Endodermal cell (in vitro differentiated cells): ENCODE measurements around the gene CYSRT1. TPM values are rescaled to one million over a fixed set of nuclear protein-coding genes. Genes with fewer than 3 reads are reported as not detected.
"Not testable (repeated sequence)": the region's sequence is repeated elsewhere in the genome, so short reads cannot be mapped to it uniquely, and the experiment has no call there.

Source experiments
- DNase-seq: peaks from one replicate; pipeline ENCODE4 v3.0.0-alpha.2; 2017
- H3K27ac ChIP-seq: 2 replicates; pipeline ENCODE4 v1.5.1; 2013; ENCODE audit warnings: mild to moderate bottlenecking, low read depth, low read length, moderate library complexity
- H3K27me3 ChIP-seq: 2 replicates; pipeline ENCODE4 v1.6.1; 2013; ENCODE audit warnings: mild to moderate bottlenecking, low read length, moderate library complexity; ENCODE audit not compliant: insufficient read depth, control insufficient read depth, poor library complexity, severe bottlenecking
- H3K36me3 ChIP-seq: 2 replicates; pipeline ENCODE4 v1.7.0; 2013; ENCODE audit warnings: mild to moderate bottlenecking, low read length, moderate library complexity; ENCODE audit not compliant: control insufficient read depth, insufficient read depth
- H3K4me1 ChIP-seq: one replicate; pipeline ENCODE4 v1.7.0; 2013; ENCODE audit warnings: low read length; ENCODE audit not compliant: control insufficient read depth, insufficient read depth
- H3K4me3 ChIP-seq: 2 replicates; pipeline ENCODE4 v1.5.1; 2013; ENCODE audit warnings: mild to moderate bottlenecking, low read length, moderate library complexity
- H3K9ac ChIP-seq: 2 replicates; pipeline ENCODE4 v1.6.1; 2013; ENCODE audit warnings: mild to moderate bottlenecking, low read length, moderate library complexity; ENCODE audit not compliant: poor library complexity, severe bottlenecking; ENCODE audit errors: extremely low read depth
- H3K9me3 ChIP-seq: 2 replicates; pipeline ENCODE4 v1.6.1; 2013; ENCODE audit warnings: mild to moderate bottlenecking, low read length, moderate library complexity; ENCODE audit not compliant: control insufficient read depth
- H3K27ac Mint-ChIP-seq: 2 replicates; pipeline ENCODE4 v1.8.0; 2020; ENCODE audit warnings: mixed read lengths
- H3K27me3 Mint-ChIP-seq: 2 replicates; pipeline ENCODE4 v1.8.0; 2021; ENCODE audit warnings: mild to moderate bottlenecking, mixed read lengths; ENCODE audit not compliant: insufficient read depth
- H3K36me3 Mint-ChIP-seq: 2 replicates; pipeline ENCODE4 v1.8.0; 2020; ENCODE audit warnings: low read depth, mixed read lengths
- H3K4me1 Mint-ChIP-seq: 2 replicates; pipeline ENCODE4 v1.8.0; 2020; ENCODE audit warnings: mixed read lengths
- H3K4me3 Mint-ChIP-seq: 2 replicates; pipeline ENCODE4 v1.8.0; 2020; ENCODE audit warnings: mild to moderate bottlenecking, moderate library complexity, mixed read lengths
- H3K9me3 Mint-ChIP-seq: 2 replicates; pipeline ENCODE4 v1.8.0; 2020; ENCODE audit warnings: mild to moderate bottlenecking, mixed read lengths
- CTCF ChIP-seq: fragments of 200-600 bp; sonication (generic); conservative IDR thresholded peaks from 2 replicates; pipeline ENCODE4 v1.5.0; 2021; ENCODE audit warnings: antibody characterized with exemption, mild to moderate bottlenecking
- WGBS, 2 experiments: methylation state at CpG; one replicate each; pipeline versions ENCODE4 v1.1.5 to v1.1.7; 2013; ENCODE audit warnings: missing lambda C conversion rate in 2 of 2, mixed read lengths in 1 of 2; ENCODE audit not compliant: insufficient coverage in 1 of 2, insufficient read length in 1 of 2; 5-methylcytosine and 5-hydroxymethylcytosine counted together
- total RNA-seq, 2 donors: library from RNA; stranded (reverse); fragmentation: NEBNext Ultra II Directional in 1 of 2; extraction: Animal tissue kit (Norgen Biotek cat#: 25700) in 1 of 2; gene quantifications; 2 replicates in 1 of 2; 3 replicates in 1 of 2; pipeline ENCODE4 v1.2.1, GENCODE V29; 2021

The CYSRT1 gene
- total RNA-seq, 2 donors from 2014 or later, result 1.4 to 1.8 TPM

GRCh38 chr9:137256362-137256761, 31.4 kb downstream of the CYSRT1 start:
- DNase-seq, result no peak
- H3K9ac ChIP-seq, result no peak overlapping the region
- H3K4me1 ChIP-seq, result peaks cover 16% of the 10 kb centered on the region
- H3K4me3 Mint-ChIP-seq, result peak overlapping the region; percentile 72
- no peaks in the 10 kb centered on the region for H3K27me3 Mint-ChIP-seq
- no peaks in the 10 kb centered on the region for H3K9me3 Mint-ChIP-seq
- 87 to 93% methylated on average over 9 to 15 of the region's 15 CpGs for WGBS, 2 experiments
- H3K27ac ChIP-seq, result no peak overlapping the region
- peaks cover 8% of the 10 kb centered on the region for H3K4me1 Mint-ChIP-seq
- no peaks in the 10 kb centered on the region for H3K9me3 ChIP-seq
- no peaks in the 10 kb centered on the region for H3K27me3 ChIP-seq
- peaks cover 25% of the 10 kb centered on the region for H3K36me3 ChIP-seq
- no peak for TF ChIP-seq CTCF
- H3K27ac Mint-ChIP-seq, result no peak overlapping the region
- H3K4me3 ChIP-seq, result peak overlapping the region; percentile 94
- peaks cover 22% of the 10 kb centered on the region for H3K36me3 Mint-ChIP-seq

- 95 to 100% methylated on average over 6 to 15 of the region's 15 CpGs for WGBS, 2 experiments
- no peak for TF ChIP-seq CTCF
- no peak overlapping the region for H3K9ac ChIP-seq
Observed at GRCh38 chr9:137256856-137257255, 31.9 kb downstream of the CYSRT1 start.

GRCh38 chr9:137262173-137262908, 37.4 kb downstream of the CYSRT1 start:
- H3K9me3 Mint-ChIP-seq, H3K27me3 Mint-ChIP-seq, H3K27ac ChIP-seq, H3K9me3 ChIP-seq, H3K4me1 ChIP-seq, H3K27ac Mint-ChIP-seq, H3K4me3 Mint-ChIP-seq, H3K4me1 Mint-ChIP-seq, H3K9ac ChIP-seq, H3K27me3 ChIP-seq, H3K4me3 ChIP-seq: not testable (repeated sequence)
- DNase-seq, result peak; percentile 76
- TF ChIP-seq CTCF, result peak; percentile 67
- WGBS, 2 experiments, result 54 to 83% methylated on average over 3 to 12 of the region's 15 CpGs
- H3K36me3 Mint-ChIP-seq, result peaks cover 29% of the 10 kb centered on the region
- H3K36me3 ChIP-seq, result peaks cover 41% of the 10 kb centered on the region

More at GRCh38 chr9:137256856-137257255, 31.9 kb downstream of the CYSRT1 start:
- no peaks in the 10 kb centered on the region for H3K9me3 ChIP-seq
- Mint-ChIP-seq H3K36me3 (peaks cover 27% of the 10 kb centered on the region), H3K4me3 (peak overlapping the region; percentile 72), H3K27ac (no peak overlapping the region), H3K9me3 (no peaks in the 10 kb centered on the region), H3K4me1 (peaks cover 5% of the 10 kb centered on the region), H3K27me3 (no peaks in the 10 kb centered on the region)
- peaks cover 25% of the 10 kb centered on the region for H3K36me3 ChIP-seq
- DNase-seq, result no peak
- peak overlapping the region; percentile 94 for H3K4me3 ChIP-seq
- peaks cover 16% of the 10 kb centered on the region for H3K4me1 ChIP-seq
- H3K27me3 ChIP-seq, result no peaks in the 10 kb centered on the region
- H3K27ac ChIP-seq, result no peak overlapping the region
